ENCODE measurements around the gene PIM2.
"Not testable (repeated sequence)": the region's sequence is repeated elsewhere in the genome, so short reads cannot be mapped to it uniquely, and the experiment has no call there.

The PIM2 gene

GRCh38 chrX:48883729-48884128 lies 35.1 kb downstream of the PIM2 start:
- TF ChIP-seq CTCF (IDR thresholded peaks at IDR 0.05; ENCODE audit: low read depth, low read length, missing control alignments): no peak
- DNase-seq (ENCODE audit: low read depth): no peak
- in situ Hi-C loops (cut with HindIII; ENCODE audit: low sequenced_read_pairs): no loop called here
- no peak overlapping the region for H3K4me3 ChIP-seq (ENCODE audit: low read depth, low read length)

- in situ Hi-C loops (cut with HindIII; ENCODE audit: low sequenced_read_pairs); DNase-seq (ENCODE audit: low read depth); H3K4me3 ChIP-seq (ENCODE audit: low read depth, low read length): not testable (repeated sequence)
Measured at GRCh38 chrX:48876944-48877343, 41.9 kb downstream of the PIM2 start.

- H3K4me3 ChIP-seq (ENCODE audit: low read depth, low read length); in situ Hi-C loops (cut with HindIII; ENCODE audit: low sequenced_read_pairs); DNase-seq (ENCODE audit: low read depth): not testable (repeated sequence)
Measured at GRCh38 chrX:48872017-48872416, 46.8 kb downstream of the PIM2 start.

- in situ Hi-C loops (cut with HindIII; ENCODE audit: low sequenced_read_pairs): no loop called here
- peak; percentile 23 for DNase-seq (ENCODE audit: low read depth)
- no peak for TF ChIP-seq CTCF (IDR thresholded peaks at IDR 0.05; ENCODE audit: low read depth, low read length, missing control alignments)
- H3K4me3 ChIP-seq (ENCODE audit: low read depth, low read length): no peak overlapping the region
Measured at GRCh38 chrX:48864210-48864609, 54.6 kb downstream of the PIM2 start.
